Lower leg skin (tissue), 4 donors: ENCODE data around the gene CHST9. TPM values are rescaled to one million over a fixed set of nuclear protein-coding genes. Genes with fewer than 3 reads are reported as not detected.
"Not testable (repeated sequence)": the region's sequence is repeated elsewhere in the genome, so short reads cannot be mapped to it uniquely, and the experiment has no call there.

Experiments
- DNase-seq, 2 donors: peaks; one replicate each; pipeline ENCODE4 v3.0.0-alpha.2; 2019; ENCODE audit warnings: low spot score in 2 of 2
- H3K4me3 ChIP-seq: fragments of 200-600 bp; sonication (generic); 2 replicates; pipeline ENCODE4 v1.5.1; 2017; ENCODE audit warnings: mild to moderate bottlenecking, low read depth; ENCODE audit not compliant: poor library complexity, severe bottlenecking
- POLR2A ChIP-seq, 2 donors: fragments of 450-650 bp; IDR thresholded peaks; one replicate each; pipeline ENCODE4 v1.6.1; 2016 to 2017; ENCODE audit warnings: antibody characterized with exemption in 2 of 2, mild to moderate bottlenecking in 1 of 2, moderate library complexity in 1 of 2
- WGBS, 2 donors: methylation state at CpG; one replicate each; pipeline ENCODE4 v1.1.5; 2018; 5-methylcytosine and 5-hydroxymethylcytosine counted together
- intact Hi-C: fragments of 100-400 bp; cut with DNase I; formaldehyde crosslinking; loops from one replicate; pipeline ENCODE4 v1.15.0; 2023; ENCODE audit warnings: low total_unique reads
- total RNA-seq, 4 donors: library from RNA; depleted of rRNA; stranded (reverse); fragments of >200 nt; gene quantifications; one replicate each; pipeline ENCODE4 v1.1.0, GENCODE V29; 2016
- TF ChIP-seq, protein P1 (sequence below), 3 donors: fragments of 450-650 bp; IDR thresholded peaks; one replicate each; pipeline ENCODE4 v1.5.1; 2016; ENCODE audit warnings: antibody characterized with exemption in 3 of 3, mild to moderate bottlenecking in 3 of 3, moderate library complexity in 2 of 3

CHST9 gene, protein sequence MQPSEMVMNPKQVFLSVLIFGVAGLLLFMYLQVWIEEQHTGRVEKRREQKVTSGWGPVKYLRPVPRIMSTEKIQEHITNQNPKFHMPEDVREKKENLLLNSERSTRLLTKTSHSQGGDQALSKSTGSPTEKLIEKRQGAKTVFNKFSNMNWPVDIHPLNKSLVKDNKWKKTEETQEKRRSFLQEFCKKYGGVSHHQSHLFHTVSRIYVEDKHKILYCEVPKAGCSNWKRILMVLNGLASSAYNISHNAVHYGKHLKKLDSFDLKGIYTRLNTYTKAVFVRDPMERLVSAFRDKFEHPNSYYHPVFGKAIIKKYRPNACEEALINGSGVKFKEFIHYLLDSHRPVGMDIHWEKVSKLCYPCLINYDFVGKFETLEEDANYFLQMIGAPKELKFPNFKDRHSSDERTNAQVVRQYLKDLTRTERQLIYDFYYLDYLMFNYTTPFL
- total RNA-seq = under 1 TPM in 3 of 4 donors, not detected in 1; 0.06 to 0.20 (median 0.08) TPM

DNA sequence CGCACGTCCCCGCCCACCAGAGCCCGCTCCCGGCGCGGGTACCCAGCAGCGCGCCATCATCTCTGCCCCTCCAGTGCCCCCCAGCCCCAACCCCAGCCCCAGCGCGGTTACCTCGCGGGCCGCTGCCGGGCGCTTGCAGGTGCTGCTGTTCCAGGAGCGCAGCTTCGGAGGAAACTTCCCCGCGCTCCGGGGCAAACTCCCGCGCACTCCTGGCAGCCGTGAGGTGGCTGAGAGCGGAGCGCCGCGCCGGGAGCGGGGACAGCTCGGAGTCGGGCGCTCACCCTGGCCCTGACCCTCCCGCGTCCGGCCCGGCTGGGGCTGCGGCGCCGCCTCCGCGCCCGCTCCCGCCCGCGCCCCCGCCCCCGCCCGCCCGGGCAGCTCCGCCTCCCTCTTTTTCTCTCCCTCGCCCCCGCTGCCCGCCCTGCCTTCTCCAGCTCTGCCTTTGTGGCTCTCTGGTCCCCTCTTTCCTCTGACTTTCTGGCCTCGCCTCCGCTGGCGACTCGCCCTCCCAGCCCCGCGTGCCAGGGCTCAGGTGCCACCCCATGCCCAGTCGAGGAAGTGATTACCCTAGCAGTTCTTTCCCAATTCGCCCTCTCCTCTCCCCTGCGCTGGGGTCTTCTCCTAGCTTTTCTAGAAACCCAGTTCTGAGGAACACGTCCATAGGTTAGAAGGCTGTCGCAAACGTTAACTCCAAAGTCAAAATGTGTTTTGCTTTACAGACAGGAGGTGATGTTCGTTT, at the start of gene CHST9:
CHST9 (minus strand) TSS at position 284 of the 739 bp plus-strand sequence. CDS start 42,499 bp downstream, outside the sequence.
- TF ChIP-seq, protein P1, sequence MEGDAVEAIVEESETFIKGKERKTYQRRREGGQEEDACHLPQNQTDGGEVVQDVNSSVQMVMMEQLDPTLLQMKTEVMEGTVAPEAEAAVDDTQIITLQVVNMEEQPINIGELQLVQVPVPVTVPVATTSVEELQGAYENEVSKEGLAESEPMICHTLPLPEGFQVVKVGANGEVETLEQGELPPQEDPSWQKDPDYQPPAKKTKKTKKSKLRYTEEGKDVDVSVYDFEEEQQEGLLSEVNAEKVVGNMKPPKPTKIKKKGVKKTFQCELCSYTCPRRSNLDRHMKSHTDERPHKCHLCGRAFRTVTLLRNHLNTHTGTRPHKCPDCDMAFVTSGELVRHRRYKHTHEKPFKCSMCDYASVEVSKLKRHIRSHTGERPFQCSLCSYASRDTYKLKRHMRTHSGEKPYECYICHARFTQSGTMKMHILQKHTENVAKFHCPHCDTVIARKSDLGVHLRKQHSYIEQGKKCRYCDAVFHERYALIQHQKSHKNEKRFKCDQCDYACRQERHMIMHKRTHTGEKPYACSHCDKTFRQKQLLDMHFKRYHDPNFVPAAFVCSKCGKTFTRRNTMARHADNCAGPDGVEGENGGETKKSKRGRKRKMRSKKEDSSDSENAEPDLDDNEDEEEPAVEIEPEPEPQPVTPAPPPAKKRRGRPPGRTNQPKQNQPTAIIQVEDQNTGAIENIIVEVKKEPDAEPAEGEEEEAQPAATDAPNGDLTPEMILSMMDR (IDR thresholded peaks at IDR 0.05) = no peak
- TF ChIP-seq POLR2A (IDR thresholded peaks at IDR 0.05) = no peak
- no peak for DNase-seq
- intact Hi-C loops = no loop called here
- H3K4me3 ChIP-seq = no peak within 1 kb of the TSS
- WGBS, 2 donors = 5 to 9% methylated on average over 17 to 27 of the region's 67 CpGs

DNA sequence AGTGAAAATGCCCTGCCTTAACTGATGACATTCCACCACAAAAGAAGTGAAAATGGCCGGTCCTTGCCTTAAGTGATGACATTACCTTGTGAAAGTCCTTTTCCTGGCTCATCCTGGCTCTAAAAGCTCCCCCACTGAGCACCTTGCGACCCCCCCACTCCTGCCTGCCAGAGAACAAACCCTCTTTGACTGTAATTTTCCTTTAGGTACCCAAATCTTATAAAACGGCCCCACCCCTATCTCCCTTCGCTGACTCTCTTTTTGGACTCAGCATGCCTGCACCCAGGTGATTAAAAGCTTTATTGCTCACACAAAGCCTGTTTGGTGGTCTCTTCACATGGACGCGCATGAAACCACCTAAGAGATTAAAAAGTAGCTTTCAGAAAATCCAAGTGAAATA, 47.2 kb upstream of the CHST9 start:
- WGBS, 2 donors = 77 to 79% methylated on average over 6 of the region's 6 CpGs
- DNase-seq, H3K4me3 ChIP-seq, intact Hi-C loops: not testable (repeated sequence)

DNA sequence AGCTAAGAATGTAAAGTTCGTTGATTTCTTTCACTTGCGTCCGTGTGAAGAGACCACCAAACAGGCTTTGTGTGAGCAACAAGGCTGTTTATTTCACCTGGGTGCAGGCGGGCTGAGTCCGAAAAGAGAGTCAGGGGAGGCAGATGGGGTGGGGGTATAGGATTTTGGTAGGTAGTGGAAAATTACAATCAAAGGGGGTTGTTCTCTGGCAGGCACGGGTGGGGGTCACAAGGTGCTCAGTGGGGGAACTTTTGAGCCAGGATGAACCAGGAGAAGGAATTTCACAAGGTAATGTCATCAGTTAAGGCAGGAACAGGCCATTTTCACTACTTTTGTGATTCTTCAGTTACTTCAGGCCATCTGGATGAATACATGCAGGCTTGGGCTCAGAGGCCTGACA, 46.6 kb upstream of the CHST9 start:
- WGBS, 2 donors = 58 to 61% methylated on average over 6 of the region's 6 CpGs
- intact Hi-C loops, DNase-seq, H3K4me3 ChIP-seq: not testable (repeated sequence)

DNA sequence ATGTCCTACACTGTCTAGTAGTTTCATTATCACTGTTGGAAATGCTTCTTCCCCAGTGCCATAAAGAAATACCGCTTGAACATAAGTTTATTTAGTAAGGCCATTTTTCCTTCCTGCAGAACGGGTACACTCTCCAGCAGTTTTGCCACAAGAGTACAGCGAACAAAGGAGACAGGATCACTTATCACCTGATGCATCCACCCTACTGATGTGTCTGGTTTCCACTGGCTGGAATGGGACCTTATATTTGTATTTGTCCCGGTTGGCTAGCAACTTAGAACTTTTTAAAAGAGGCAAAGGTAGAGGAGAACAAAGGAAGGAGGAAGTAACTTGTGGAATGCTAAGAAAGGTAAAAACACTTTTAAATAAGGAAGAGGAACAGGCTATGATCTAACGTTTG, 46.1 kb upstream of the CHST9 start:
- H3K4me3 ChIP-seq, intact Hi-C loops, DNase-seq: not testable (repeated sequence)
- 48 to 63% methylated on average over 5 of the region's 5 CpGs for WGBS, 2 donors

DNA sequence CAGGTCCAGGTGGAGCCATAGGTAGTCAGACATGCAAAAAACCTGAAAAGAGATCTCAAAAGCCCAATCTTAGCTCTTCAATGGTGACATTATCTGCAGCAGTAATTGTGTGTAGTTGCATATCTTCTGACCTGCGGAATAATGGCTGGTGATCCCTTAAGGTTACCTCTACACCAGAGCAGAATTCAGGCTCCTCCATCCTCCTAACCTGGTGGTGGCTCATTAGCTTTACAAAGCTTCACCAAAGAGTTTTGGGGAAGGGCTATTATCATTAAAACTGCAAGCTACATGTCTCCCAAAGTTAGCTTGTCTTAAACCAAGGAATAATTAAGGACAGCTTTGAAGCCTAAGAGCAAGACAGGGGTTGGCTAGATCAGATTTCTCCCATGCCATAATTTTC, 42.6 kb upstream of the CHST9 start:
- no peak overlapping the region for H3K4me3 ChIP-seq
- 95 to 100% methylated on average over 1 of the region's 1 CpG for WGBS, 2 donors
- intact Hi-C loops = no loop called here
- TF ChIP-seq POLR2A (IDR thresholded peaks at IDR 0.05) = no peak
- TF ChIP-seq, protein P1 (IDR thresholded peaks at IDR 0.05) = no peak
- DNase-seq = no peak

DNA sequence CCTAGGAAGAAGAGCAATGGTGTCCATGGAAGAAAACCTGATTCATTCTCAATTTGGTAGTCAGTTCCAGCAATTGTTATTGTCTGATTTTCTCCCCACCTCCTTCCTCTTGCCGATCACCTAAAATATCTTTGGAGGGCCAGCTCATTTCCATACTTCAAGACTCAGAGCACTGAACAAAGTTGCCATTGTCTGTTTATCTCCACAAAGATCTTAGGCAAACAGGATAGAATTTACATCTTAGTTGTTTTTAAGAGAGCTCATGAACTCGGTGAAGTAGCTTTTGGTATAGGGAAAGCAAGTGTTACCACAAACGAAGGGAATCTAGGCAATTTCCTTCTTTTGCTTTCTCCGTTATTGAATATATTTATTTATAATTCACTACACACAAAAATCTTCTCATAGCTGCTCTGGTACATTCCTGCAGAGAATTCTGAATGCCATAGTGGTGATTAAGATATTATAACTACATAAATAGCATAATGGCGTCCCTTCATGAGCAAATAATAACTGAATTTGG, 41.5 kb upstream of the CHST9 start:
- TF ChIP-seq, protein P1 (IDR thresholded peaks at IDR 0.05) = no peak
- TF ChIP-seq POLR2A (IDR thresholded peaks at IDR 0.05) = no peak
- 63 to 69% methylated on average over 5 of the region's 5 CpGs for WGBS, 2 donors

DNA sequence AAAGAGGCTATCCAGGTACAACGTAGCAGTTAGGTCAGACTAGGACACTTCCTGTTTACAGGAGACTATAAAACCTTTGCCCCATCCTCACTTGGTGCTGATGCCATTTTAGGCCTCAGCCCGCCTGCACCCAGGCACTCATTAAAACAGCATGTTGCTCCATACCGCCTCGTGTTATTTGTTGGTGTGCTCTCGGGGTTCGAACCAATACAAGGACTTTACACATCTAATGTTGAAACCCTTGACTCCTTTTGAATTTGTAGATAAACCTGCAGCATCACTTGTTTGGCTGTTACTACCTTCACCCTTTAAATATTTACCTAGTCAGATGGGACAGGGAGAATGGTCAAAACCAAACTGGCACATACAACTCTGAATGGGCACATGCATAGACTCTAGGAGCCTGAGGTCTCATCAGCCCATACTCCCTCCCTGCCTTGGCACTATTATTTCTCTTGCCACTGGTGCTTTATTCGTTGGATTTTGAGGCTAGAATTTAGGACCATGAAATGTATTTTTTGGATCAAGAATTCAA, 40.9 kb upstream of the CHST9 start:
- DNase-seq = no peak
- intact Hi-C loops = no loop called here
- WGBS, 2 donors = 81 to 91% methylated on average over 7 of the region's 7 CpGs
- TF ChIP-seq, protein P1 (IDR thresholded peaks at IDR 0.05) = no peak
- TF ChIP-seq POLR2A (IDR thresholded peaks at IDR 0.05) = no peak
- H3K4me3 ChIP-seq = no peak overlapping the region

More for the DNA sequence above, 41.5 kb upstream of the CHST9 start:
- intact Hi-C loops = no loop called here
- DNase-seq = no peak
- no peak overlapping the region for H3K4me3 ChIP-seq
